ENCODE results near the gene ANK3.

DNA sequence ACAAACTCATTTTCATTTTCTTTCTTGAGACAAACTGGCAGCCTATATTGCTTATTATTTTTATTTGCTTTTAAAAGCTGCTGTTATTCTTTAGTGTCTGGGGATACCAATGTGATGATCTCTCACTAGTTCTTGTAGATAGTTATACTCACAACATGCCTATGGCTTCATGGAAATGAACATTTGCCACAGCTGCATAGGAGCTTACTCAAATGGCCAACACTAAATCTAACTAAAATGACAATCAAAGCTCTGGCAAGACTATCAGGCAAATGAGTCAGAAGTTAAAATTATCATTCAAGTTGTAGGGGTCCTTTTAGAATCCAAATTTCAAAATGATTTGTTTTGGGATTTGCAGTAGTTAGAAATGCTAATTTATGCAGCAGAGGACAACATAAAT, 225.9 kb downstream of the ANK3 start:
- TF ChIP-seq, protein P1, sequence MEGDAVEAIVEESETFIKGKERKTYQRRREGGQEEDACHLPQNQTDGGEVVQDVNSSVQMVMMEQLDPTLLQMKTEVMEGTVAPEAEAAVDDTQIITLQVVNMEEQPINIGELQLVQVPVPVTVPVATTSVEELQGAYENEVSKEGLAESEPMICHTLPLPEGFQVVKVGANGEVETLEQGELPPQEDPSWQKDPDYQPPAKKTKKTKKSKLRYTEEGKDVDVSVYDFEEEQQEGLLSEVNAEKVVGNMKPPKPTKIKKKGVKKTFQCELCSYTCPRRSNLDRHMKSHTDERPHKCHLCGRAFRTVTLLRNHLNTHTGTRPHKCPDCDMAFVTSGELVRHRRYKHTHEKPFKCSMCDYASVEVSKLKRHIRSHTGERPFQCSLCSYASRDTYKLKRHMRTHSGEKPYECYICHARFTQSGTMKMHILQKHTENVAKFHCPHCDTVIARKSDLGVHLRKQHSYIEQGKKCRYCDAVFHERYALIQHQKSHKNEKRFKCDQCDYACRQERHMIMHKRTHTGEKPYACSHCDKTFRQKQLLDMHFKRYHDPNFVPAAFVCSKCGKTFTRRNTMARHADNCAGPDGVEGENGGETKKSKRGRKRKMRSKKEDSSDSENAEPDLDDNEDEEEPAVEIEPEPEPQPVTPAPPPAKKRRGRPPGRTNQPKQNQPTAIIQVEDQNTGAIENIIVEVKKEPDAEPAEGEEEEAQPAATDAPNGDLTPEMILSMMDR (IDR thresholded peaks at IDR 0.05): no peak
- TF ChIP-seq POLR2A (IDR thresholded peaks at IDR 0.05): no peak
